ENCODE results near the gene CFB. TPM values are rescaled to one million over a fixed set of nuclear protein-coding genes. Genes with fewer than 3 reads are reported as not detected.

Gene CFB
- 10 to 100 TPM in 2 of 4 donors, 1 to 10 TPM in 1, not detected in 1; 6.2 to 32.6 (median 31.5) TPM for total RNA-seq

DNA sequence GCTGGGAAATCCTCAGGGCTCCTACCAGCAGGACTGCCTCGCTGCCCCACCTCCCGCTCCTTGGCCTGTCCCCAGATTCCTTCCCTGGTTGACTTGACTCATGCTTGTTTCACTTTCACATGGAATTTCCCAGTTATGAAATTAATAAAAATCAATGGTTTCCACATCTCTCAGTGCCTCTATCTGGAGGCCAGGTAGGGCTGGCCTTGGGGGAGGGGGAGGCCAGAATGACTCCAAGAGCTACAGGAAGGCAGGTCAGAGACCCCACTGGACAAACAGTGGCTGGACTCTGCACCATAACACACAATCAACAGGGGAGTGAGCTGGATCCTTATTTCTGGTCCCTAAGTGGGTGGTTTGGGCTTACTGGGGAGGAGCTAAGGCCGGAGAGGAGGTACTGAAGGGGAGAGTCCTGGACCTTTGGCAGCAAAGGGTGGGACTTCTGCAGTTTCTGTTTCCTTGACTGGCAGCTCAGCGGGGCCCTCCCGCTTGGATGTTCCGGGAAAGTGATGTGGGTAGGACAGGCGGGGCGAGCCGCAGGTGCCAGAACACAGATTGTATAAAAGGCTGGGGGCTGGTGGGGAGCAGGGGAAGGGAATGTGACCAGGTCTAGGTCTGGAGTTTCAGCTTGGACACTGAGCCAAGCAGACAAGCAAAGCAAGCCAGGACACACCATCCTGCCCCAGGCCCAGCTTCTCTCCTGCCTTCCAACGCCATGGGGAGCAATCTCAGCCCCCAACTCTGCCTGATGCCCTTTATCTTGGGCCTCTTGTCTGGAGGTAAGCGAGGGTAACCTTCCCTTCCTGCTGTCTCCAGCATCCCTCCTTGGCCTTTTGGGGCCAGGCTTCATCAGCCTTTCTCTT is at the start of gene CFB:
TSS of gene CFB (plus strand) at position 589 of the 863 bp plus-strand sequence. CDS start at position 716, 127 bp downstream.
- peak within 1 kb of the TSS in 1 of 2 donors; percentile 6 for H3K4me3 ChIP-seq
- peak within 1 kb of the TSS; percentile 84 to 87 for H3K27ac ChIP-seq
- no peaks in the 10 kb centered on the region for H3K27me3 ChIP-seq
- no peaks in the 10 kb centered on the region for H3K9me3 ChIP-seq
- H3K4me1 ChIP-seq = no peaks in the 10 kb centered on the region
- intact Hi-C loops (cut with DNase I; ENCODE audit: low total_unique reads) = no loop called here
- no peaks in the 10 kb centered on the region for H3K36me3 ChIP-seq
- TF ChIP-seq POLR2A (IDR thresholded peaks at IDR 0.05) = peak; percentile 33 to 40
- TF ChIP-seq, protein P1, sequence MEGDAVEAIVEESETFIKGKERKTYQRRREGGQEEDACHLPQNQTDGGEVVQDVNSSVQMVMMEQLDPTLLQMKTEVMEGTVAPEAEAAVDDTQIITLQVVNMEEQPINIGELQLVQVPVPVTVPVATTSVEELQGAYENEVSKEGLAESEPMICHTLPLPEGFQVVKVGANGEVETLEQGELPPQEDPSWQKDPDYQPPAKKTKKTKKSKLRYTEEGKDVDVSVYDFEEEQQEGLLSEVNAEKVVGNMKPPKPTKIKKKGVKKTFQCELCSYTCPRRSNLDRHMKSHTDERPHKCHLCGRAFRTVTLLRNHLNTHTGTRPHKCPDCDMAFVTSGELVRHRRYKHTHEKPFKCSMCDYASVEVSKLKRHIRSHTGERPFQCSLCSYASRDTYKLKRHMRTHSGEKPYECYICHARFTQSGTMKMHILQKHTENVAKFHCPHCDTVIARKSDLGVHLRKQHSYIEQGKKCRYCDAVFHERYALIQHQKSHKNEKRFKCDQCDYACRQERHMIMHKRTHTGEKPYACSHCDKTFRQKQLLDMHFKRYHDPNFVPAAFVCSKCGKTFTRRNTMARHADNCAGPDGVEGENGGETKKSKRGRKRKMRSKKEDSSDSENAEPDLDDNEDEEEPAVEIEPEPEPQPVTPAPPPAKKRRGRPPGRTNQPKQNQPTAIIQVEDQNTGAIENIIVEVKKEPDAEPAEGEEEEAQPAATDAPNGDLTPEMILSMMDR (IDR thresholded peaks at IDR 0.05) = no peak
- DNase-seq = peak; percentile 82 to 84

DNA sequence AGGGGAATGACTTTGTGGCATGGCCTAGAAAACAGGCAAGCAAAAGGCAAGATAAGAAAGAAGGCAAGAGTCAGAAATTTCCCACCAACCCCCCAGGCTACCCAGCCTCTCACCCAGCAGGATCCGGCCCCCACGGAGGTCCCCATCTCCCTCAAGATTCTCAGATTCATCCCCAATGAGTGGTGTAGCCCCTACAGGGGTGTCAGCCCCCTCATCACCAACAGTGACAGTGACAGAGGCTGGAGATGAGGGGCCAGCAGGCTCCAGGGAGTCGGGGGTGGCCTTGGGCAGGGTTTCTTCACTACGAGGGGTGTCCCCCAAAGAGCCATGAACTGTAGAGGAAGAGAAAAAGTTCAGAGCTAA is 49.4 kb upstream of the CFB start:
- Histone ChIP-seq H3K36me3 (no peaks in the 10 kb centered on the region), H3K27me3 (no peaks in the 10 kb centered on the region), H3K27ac (peak overlapping the region; percentile 84 to 97), H3K9me3 (no peaks in the 10 kb centered on the region), H3K4me1 (peaks cover 0 to 5% of the 10 kb centered on the region in 2 donors), H3K4me3 (peak overlapping the region in 1 of 2 donors; percentile 63)
- TF ChIP-seq POLR2A (IDR thresholded peaks at IDR 0.05) = no peak
- TF ChIP-seq, protein P1 (IDR thresholded peaks at IDR 0.05) = no peak
- intact Hi-C loops (cut with DNase I; ENCODE audit: low total_unique reads) = no loop called here
- DNase-seq = peak in 1 of 2 donors; percentile 20

DNA sequence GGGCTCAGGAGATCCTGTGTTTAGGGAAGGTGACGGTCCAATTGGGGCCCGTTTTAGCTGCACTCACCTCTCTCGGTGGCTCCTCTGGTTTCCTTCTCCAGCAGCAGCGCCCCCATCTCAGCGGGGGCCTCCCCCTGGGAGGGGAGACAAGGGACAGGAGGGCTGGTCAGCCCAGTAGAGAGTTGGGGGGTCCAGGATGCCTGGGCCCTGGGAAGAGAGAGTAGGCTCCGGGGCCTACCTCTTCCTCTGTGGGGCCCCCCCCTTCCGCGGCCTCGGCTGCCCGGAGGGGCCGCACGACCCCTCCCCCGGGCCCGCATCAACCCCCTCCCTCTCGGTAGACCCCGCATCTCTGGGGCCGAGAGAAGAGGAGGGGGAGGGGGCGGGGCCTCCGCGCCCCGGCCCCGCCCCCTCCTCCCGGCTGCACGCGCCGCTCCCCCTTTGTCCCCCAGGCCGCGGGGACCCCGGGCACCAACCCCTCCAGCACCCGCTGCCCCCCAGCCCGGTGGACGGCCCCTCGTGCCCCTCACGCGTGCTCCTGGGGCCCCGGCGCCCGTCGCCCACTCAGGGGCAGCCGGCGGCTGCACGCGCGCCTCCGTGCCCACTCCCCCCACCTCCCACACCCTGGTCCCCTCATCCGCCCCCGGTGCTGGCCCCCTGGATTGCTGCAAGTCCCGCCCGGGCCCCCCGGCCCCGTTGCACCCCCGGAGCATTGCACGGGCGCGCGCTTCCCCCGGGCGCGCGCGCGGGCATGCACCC is 48.9 kb upstream of the CFB start:
- peaks cover 0 to 5% of the 10 kb centered on the region in 2 donors for H3K4me1 ChIP-seq
- H3K4me3 ChIP-seq = peak overlapping the region; percentile 63 to 94
- peak in 1 of 2 donors; percentile 45 for DNase-seq
- peak overlapping the region; percentile 84 to 97 for H3K27ac ChIP-seq
- H3K9me3 ChIP-seq = no peaks in the 10 kb centered on the region
- TF ChIP-seq, protein P1 (IDR thresholded peaks at IDR 0.05) = no peak
- no peak for TF ChIP-seq POLR2A (IDR thresholded peaks at IDR 0.05)
- no peaks in the 10 kb centered on the region for H3K27me3 ChIP-seq
- intact Hi-C loops (cut with DNase I; ENCODE audit: low total_unique reads) = no loop called here
- H3K36me3 ChIP-seq = no peaks in the 10 kb centered on the region

DNA sequence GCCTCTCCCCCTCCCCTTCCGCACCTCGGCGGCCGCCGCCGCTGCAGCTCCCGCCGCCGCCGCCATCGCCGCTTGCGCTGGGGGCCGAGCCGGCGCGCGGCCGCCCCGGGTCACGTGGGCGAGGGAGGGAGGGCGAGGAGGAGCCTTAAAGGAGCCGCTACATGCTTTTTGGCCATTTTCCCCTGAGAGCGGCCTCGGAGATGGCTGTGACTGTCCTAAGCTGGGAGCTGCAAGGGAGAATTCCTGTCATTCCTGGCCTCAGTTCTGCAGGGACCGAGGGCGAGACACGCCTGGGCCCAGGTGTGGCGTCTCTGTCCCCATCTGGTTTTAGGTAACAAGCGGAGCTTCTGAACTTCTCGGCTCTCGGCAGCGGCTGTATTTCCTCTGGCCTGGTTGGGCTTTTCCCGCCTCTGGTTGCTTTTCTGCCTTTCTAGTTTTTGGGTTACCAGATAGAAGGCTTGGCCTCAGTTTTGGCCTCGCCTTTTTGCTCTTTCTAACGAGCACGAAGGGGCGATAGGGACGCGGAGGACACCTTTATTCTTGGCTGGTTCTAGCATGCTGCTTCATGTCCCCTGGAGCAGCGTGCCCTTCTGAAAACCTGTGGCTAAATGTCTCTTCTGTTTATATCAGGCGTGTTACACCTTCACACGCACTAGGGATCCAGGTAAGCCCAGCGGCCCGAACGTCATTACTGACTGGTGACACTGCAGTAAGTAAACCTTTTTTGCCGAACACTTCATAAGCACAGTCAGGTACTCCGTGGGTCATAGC is 48.1 kb upstream of the CFB start, which contains the start of gene EHMT2:
TSS of gene EHMT2 (minus strand) at position 87 of the 771 bp plus-strand sequence. CDS start at position 66, 21 bp downstream.
- H3K36me3 ChIP-seq = no peaks in the 10 kb centered on the region
- H3K4me1 ChIP-seq = peaks cover 0 to 7% of the 10 kb centered on the region in 2 donors
- intact Hi-C loops (cut with DNase I; ENCODE audit: low total_unique reads) = no loop called here
- H3K27ac ChIP-seq = peak within 1 kb of the TSS; percentile 84 to 97
- peak; percentile 77 to 79 for TF ChIP-seq POLR2A (IDR thresholded peaks at IDR 0.05)
- TF ChIP-seq, protein P1 (IDR thresholded peaks at IDR 0.05) = peak in 3 of 4 experiments; percentile 23 to 70 (median 59)
- H3K27me3 ChIP-seq = no peaks in the 10 kb centered on the region
- peak within 1 kb of the TSS; percentile 63 to 94 for H3K4me3 ChIP-seq
- DNase-seq = peak; percentile 81 to 86
- H3K9me3 ChIP-seq = no peaks in the 10 kb centered on the region
